ENCODE data around the gene MIB1.
"Not testable (repeated sequence)": the region's sequence is repeated elsewhere in the genome, so short reads cannot be mapped to it uniquely, and the experiment has no call there.

MIB1 gene

DNA sequence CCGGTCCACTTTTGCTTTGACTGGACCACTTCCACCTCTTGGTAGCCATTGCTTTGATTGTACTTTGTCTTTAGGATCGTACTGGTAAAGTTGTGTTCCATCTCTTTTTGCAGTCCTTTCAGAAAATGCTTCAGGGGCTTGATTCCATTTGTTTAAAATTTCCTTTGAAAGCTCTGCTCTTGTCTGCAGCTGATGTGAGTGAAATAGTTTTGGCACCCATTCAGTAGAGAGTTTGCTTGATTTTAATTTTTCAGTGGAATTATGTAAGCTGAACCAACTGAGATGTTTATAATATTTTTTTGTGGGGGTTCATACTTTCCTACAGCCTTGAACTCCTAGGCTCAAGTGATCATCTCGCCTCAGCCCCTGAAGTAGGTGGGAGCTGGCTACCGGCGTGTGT lies 7.6 kb upstream of the MIB1 start:
- Histone ChIP-seq H3K4me3 (no peak overlapping the region), H3K27ac (no peak overlapping the region)
- TF ChIP-seq, protein P1, sequence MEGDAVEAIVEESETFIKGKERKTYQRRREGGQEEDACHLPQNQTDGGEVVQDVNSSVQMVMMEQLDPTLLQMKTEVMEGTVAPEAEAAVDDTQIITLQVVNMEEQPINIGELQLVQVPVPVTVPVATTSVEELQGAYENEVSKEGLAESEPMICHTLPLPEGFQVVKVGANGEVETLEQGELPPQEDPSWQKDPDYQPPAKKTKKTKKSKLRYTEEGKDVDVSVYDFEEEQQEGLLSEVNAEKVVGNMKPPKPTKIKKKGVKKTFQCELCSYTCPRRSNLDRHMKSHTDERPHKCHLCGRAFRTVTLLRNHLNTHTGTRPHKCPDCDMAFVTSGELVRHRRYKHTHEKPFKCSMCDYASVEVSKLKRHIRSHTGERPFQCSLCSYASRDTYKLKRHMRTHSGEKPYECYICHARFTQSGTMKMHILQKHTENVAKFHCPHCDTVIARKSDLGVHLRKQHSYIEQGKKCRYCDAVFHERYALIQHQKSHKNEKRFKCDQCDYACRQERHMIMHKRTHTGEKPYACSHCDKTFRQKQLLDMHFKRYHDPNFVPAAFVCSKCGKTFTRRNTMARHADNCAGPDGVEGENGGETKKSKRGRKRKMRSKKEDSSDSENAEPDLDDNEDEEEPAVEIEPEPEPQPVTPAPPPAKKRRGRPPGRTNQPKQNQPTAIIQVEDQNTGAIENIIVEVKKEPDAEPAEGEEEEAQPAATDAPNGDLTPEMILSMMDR (IDR thresholded peaks at IDR 0.05) = no peak
- DNase-seq (ENCODE audit: low spot score) = no peak

DNA sequence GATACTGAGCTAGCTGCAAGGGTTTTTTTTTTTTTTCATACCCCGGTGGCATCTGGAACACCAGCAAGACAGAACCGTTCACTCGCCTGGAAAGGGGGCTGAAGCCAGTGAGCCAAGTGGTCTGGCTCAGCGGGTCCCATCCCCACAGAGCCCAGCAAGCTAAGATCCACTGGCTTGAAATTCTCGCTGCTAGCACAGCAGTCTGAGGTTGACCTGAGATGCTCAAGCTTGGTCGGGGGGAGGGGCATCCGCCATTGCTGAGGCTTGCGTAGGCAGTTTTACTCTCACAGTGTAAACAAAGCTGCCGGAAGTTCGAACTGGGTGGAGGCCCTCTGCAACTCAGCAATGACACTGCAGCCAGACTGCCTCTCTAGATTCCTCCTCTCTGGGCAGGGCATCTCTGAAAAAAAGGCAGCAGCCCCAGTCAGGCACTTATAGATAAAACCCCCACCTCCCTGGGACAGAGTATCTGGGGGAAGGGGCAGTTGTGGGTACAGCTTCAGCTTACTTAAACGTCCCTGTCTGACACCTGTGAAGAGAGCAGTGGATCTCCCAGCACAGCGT lies 5.1 kb upstream of the MIB1 start:
- Histone ChIP-seq H3K4me3 (no peak overlapping the region), H3K27ac (no peak overlapping the region)
- DNase-seq (ENCODE audit: low spot score) = no peak
- TF ChIP-seq, protein P1 (IDR thresholded peaks at IDR 0.05) = no peak

DNA sequence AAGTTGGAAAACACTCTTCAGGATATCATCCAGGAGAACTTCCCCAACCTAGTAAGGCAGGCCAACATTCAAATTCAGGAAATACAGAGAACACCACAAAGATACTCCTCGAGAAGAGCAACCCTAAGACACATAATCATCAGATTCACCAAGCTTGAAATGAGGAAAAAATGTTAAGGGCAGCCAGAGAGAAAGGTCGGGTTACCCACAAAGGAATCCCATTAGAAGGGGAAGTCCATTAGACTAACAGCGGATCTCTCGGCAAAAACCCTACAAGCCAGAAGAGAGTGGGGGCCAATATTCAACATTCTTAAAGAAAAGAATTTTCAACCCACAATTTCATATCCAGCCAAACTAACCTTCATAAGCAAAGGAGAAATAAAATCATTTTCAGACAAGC lies 3.7 kb upstream of the MIB1 start:
- not testable (repeated sequence) for H3K4me3 ChIP-seq

DNA sequence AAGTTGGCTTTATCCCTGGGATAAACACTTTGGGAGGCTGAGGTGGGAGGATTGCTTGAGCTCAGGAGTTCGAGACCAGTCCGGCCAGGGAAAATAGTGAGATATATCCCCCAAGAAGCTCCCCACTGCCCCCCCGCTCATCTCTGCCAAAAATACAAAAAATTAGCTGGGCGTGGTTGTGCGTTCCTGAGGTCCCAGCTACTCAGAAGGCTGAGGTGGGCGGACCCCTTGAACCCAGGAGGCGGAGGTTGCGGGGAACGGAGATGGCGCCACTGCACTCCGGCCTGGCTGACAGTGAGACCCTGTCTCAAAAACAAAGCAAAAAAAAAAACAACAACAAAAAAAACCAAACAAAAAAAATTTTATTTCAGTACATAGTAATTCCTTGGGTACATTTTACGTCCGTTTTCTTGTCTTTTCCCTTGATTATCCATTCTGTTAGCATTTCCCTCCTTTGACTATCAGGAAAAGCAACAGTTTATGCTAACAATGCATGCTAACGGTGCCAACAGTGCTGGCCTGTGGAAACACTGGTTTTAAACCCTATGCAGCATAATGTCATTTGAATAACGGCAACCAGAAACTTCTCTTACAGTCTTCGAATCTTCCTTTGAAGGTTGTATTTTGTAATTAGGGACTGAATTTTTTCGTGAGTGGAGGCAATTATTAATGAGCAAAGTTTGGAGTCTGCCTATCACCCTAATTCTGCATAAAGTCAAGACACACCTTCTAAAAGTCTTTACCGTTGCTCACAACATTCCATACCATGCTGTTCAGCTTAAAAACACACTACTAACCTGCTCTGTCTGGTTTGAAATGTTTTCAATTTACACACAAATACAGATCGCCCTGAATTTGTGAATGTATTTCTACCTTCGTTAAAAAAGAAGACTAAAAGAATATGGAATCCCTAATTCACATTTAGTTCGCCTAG lies 721 bp upstream of the MIB1 start:
- Histone ChIP-seq H3K27ac (peak overlapping the region; percentile 97), H3K4me3 (peak overlapping the region; percentile 86)
- TF ChIP-seq, protein P1 (IDR thresholded peaks at IDR 0.05) = no peak
- no peak for DNase-seq (ENCODE audit: low spot score)

More for the DNA sequence above, 3.7 kb upstream of the MIB1 start:
- not testable (repeated sequence) for H3K27ac ChIP-seq; DNase-seq (ENCODE audit: low spot score)

DNA sequence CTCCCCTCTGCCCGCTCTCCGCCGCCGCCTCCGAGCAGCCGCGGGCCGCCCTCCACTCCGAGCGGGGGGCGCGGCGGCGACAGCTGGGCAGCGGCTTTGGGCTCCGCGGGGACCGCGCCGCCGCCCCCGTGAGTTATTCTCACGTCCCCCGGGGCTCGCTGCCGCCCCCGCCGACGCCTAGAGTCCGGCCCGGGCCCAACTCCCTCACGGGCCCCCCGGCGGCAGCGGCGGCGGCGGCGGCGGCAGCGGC lies 645 bp downstream of the MIB1 start:
- Histone ChIP-seq H3K4me3 (peak overlapping the region; percentile 86), H3K27ac (peak overlapping the region; percentile 97)
- TF ChIP-seq, protein P1 (IDR thresholded peaks at IDR 0.05) = no peak
- no peak for DNase-seq (ENCODE audit: low spot score)

DNA sequence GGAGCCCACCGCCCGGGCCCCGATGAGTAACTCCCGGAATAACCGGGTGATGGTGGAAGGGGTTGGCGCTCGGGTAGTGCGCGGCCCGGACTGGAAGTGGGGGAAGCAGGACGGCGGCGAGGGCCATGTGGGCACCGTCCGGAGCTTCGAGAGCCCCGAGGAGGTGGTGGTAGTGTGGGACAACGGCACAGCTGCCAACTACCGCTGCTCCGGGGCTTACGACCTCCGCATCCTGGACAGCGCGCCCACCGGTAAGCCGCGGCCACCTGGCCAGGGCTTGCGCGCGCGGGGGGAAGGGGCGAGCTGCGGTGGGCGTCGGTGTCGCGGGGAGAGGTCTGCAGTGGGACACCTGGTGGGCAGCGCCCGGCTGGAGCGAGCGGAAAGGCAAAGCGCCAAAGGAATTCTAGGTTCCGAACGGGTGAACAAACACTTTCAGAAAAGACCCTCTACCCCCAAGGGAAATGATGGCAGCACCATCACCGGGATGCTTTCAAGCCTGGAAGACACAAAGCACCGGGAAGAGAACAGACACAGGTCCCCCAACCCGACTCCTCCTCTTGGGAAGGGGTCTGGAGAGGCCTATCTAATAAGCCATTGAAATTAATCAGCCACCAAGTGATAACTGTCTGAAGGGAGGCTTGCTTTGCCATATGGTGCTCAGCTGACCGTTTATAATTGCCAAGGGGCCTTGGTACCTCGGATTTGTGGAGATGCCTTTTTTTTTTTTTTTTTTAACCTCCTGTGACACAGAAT lies 1.1 kb downstream of the MIB1 start:
- H3K27ac ChIP-seq = peak overlapping the region; percentile 97
- DNase-seq (ENCODE audit: low spot score) = no peak
- H3K4me3 ChIP-seq = peak overlapping the region; percentile 86
- TF ChIP-seq, protein P1 (IDR thresholded peaks at IDR 0.05) = no peak

DNA sequence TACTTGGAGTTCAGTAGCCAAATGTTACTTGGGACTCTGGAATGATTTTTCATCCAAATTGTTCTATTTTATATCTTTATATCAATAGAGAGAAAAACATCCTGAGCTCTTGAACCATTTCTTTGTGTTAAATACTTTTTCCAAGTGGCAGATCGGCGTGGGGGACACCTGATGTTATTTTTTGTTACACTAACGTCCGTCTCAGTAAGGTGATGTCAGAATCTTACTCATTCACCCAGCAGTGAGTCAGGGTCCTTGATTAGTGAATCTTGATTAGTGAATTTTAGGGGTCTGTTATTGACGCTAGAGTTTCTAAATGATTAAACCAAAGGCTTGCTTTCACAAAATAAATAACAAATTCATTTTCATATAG lies 1.7 kb downstream of the MIB1 start:
- TF ChIP-seq, protein P1 (IDR thresholded peaks at IDR 0.05) = no peak
- Histone ChIP-seq H3K4me3 (peak overlapping the region; percentile 86), H3K27ac (no peak overlapping the region)
- no peak for DNase-seq (ENCODE audit: low spot score)

Measured in coronary artery (tissue), 2 donors.